Ovary (tissue), 3 donors: ENCODE data around the gene ZDHHC6.

Experiments
- EP300 ChIP-seq: sonication (generic); formaldehyde crosslinking; IDR thresholded peaks from one replicate; pipeline ENCODE4 v1.6.1; 2017; ENCODE audit warnings: antibody characterized with exemption
- POLR2A ChIP-seq: fragments of 450-650 bp; IDR thresholded peaks from one replicate; pipeline ENCODE4 v1.6.1; 2017; ENCODE audit warnings: antibody characterized with exemption, mild to moderate bottlenecking, moderate library complexity
- TF ChIP-seq, protein P1 (sequence below), 3 donors: fragments of 450-650 bp in 2 of 3; fragments of 200-600 bp in 1 of 3; IDR thresholded peaks; one replicate each; pipeline versions ENCODE4 v1.5.1 to v1.8.0; 2016 to 2022; ENCODE audit warnings: antibody characterized with exemption in 3 of 3, mild to moderate bottlenecking in 1 of 3
- donor health status: DM: no; HTN: no; CAD: no.

DNA sequence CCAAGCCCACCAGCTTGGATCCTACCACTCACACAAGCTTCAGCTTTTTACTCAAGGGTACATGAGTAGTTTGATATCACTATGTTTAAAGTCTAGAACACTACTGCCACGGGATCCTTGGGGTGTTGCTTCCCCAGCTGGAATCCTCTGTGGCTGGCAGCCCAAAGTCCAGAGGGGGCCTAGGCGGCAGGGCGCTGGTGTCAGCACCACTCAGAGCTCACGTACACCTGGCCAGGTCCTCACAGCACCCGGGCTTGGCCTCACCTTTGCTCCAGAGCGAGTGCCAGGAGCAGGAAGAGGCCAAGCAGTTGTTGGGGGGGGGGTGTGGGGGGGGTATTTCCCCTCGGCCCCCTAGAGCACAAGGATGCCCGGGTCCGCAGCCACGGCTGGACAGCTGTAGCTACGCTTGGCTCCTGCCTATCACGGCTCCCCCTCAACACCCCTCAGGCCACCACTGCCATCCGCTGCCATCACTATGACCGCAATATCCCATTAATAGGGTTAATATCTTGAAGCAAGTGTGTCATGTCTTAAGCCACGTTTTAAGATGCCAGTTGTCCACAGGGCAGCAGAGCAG, 17.0 kb downstream of the ZDHHC6 start:
- TF ChIP-seq, protein P1, sequence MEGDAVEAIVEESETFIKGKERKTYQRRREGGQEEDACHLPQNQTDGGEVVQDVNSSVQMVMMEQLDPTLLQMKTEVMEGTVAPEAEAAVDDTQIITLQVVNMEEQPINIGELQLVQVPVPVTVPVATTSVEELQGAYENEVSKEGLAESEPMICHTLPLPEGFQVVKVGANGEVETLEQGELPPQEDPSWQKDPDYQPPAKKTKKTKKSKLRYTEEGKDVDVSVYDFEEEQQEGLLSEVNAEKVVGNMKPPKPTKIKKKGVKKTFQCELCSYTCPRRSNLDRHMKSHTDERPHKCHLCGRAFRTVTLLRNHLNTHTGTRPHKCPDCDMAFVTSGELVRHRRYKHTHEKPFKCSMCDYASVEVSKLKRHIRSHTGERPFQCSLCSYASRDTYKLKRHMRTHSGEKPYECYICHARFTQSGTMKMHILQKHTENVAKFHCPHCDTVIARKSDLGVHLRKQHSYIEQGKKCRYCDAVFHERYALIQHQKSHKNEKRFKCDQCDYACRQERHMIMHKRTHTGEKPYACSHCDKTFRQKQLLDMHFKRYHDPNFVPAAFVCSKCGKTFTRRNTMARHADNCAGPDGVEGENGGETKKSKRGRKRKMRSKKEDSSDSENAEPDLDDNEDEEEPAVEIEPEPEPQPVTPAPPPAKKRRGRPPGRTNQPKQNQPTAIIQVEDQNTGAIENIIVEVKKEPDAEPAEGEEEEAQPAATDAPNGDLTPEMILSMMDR (IDR thresholded peaks at IDR 0.05) = no peak
- TF ChIP-seq EP300 (no peak), POLR2A (no peak)
